ENCODE measurements around the gene EXOC3L4.

DNA sequence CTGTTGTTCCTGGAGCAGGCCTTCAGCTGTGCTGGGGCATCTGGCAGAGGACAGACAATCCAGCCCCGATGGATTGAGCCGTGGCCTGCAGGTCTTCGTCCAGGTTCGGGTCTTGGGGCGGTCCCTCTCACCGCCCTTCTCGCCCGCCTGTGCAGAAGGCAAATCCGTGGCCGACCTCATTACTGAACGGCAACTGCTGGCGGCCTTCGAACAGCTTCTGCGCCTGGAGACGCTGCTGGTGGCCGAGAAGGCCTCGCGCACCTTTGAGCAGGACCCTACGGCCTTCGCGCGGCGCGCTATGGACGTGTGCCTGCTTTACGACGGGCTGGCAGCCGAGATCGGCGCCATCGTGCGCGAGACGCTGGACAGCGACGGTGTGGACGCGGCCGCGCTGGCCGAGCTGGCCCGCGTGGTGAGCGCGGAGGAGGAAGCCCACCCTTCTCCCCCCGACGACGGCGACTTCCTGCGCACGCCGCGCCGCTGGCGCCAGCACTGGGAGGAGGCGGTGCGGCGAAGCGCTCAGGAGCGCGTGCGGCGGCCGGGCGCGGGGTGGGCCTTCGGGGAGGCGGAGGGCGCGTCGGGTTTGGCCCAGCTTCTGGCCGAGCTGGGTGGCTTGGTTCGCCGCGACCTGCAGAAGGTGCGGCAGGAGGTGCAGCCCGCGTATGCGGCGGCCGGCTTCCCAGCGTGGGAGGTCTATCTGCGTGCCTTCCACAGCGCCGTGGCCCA lies 7.6 kb downstream of the EXOC3L4 start:
- no peak for TF ChIP-seq POLR2A (IDR thresholded peaks at IDR 0.05; ENCODE audit: low read depth, low read length)
- no peak for TF ChIP-seq TAF1 (IDR thresholded peaks at IDR 0.05; ENCODE audit: low read depth, low read length)
- TF ChIP-seq SPI1 (IDR thresholded peaks at IDR 0.05; ENCODE audit: low read depth, low read length), result no peak
- no peak for TF ChIP-seq POLR2AphosphoS5 (IDR thresholded peaks at IDR 0.05; ENCODE audit: low read depth, low read length)
- TF ChIP-seq POU2F2 (IDR thresholded peaks at IDR 0.05; ENCODE audit: low read depth, low read length), result no peak
- no peak for TF ChIP-seq PAX5 (IDR thresholded peaks at IDR 0.05; ENCODE audit: insufficient read depth, low read length, severe bottlenecking)
